Stimulated activated CD4-positive, alpha-beta T cell treated with anti-CD3 and anti-CD28 coated beads, Interleukin-12 subunit alpha, Interleukin-12 subunit beta, amount 100 ng/mL, for 4 hours (primary cell): ENCODE measurements around the gene EPHA10.
A peak's percentile ranks its signal among the peaks of the same experiment; 100 is the strongest.
"Not testable (repeated sequence)": the region's sequence is repeated elsewhere in the genome, so short reads cannot be mapped to it uniquely, and the experiment has no call there.

ENCODE experiments used
- DNase-seq: peaks from one replicate; pipeline ENCODE4 v3.0.0-alpha.2; 2020

Gene EPHA10

GRCh38 chr1:37764888-37765441 lies at the start of gene EPHA10:
Gene EPHA10 (minus strand): TSS chr1:37765120. CDS start chr1:37765066, 54 bp downstream.
- DNase-seq: no peak

DNA sequence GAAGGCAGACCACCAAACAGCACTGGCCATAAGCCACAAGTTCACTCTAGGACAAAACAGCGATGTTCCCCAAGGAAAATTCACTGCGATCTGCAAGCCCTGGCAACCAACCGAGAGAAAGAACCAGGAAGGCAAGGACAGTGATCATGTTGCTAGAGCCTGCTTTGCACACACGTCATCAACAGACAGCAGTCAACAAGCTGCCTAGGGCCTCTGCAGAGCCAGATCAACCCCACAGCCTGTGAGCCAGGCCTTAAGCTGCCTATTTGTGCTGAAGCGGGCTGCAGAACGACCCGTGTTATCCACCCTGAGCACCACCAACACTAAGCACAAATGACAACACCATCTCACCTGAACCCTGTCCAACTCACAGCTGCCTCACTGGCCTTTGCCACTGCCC lies 49.3 kb upstream of the EPHA10 start:
- no peak for DNase-seq

DNA sequence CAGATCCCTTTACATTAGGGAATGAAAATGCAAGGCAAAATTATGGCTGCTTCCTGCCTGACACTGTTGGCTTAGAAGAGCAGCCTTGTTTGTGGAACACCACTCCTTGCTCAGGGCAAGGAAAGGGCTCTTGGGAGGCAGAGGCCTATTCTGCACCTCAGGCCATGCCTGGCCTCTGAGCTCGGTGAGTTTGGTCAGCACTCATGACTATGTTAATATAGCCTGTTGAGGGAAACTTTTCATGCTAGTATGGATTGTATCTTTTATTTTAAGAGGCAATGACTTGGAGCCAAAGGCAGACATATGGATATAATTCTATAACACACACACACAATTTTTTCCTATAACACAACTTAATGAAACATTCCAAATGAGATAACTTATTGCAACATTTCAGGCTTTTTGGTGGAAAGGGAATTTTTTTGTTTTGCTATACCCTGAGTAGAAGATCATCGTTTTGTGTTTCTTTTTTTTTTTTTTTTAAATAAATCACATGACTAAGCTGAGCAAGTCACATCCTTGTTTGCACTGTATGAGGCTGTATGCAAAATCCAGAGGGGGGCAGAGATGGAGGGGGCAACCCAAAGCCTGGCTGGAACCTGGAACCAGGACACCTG lies 48.7 kb upstream of the EPHA10 start:
- DNase-seq: no peak

GRCh38 chr1:37811027-37811655 lies 46.2 kb upstream of the EPHA10 start:
- peak; percentile 58 for DNase-seq

DNA sequence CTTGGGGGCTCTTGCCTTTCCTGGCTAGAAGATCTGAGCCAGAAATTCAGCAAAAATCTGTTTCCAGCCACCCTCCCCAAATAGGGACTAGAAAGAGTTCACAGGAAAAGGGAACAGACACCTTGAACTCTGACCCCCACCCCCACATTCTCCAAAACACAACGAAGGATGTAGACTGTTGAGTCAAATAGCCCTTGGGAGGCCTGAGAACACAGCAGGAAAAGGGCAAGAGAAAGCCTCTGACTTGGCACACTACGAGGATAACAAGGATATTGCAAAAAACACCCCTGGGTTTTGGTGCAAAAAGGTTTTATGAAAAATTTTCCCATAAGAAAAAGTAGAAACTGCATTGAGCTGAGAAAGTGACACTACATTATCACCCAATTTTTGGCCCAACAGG lies 45.0 kb upstream of the EPHA10 start:
- no peak for DNase-seq

DNA sequence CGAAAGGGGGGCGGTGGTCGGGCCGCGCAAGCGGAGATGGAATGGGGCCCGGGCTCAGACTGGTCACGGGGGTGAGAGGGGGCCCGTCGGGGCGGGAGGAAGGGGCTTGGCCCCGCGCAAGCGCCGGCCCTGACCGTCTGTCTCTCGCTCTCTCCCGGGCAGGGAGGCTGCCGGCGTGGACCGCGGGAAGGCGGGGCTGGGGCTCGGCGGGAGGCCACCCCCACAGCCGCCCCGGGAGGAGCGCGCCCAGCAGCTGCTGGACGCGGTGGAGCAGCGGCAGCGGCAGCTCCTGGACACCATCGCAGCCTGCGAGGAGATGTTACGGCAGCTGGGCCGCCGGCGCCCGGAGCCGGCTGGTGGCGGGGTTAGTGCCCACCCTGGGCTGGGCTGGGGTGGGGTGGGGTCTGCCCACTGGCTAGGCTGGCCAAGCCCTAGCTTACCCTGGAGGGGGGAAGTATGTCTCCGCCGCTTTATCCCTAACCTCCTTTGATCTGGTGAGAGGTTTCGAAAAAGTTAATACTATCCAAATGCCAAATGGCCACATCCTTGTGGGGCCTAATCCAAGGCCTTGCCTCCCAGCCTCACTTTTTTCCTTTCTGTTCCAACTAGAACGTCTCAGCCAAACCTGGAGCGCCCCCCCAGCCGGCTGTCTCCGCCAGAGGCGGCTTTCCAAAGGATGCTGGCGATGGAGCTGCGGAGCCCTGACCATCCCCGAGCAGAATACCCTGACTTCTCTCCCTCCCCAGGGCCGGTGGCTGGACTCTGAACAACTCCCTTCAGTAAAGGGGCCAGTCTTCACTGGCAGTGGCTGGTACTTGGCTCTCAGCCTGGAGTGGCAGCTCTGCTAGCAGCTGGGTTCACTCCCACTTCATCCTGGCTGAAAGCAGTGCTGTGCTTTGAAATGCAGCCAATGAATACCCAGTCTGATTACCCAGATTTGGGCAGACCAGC lies 43.7 kb upstream of the EPHA10 start:
- DNase-seq: peak; percentile 41

DNA sequence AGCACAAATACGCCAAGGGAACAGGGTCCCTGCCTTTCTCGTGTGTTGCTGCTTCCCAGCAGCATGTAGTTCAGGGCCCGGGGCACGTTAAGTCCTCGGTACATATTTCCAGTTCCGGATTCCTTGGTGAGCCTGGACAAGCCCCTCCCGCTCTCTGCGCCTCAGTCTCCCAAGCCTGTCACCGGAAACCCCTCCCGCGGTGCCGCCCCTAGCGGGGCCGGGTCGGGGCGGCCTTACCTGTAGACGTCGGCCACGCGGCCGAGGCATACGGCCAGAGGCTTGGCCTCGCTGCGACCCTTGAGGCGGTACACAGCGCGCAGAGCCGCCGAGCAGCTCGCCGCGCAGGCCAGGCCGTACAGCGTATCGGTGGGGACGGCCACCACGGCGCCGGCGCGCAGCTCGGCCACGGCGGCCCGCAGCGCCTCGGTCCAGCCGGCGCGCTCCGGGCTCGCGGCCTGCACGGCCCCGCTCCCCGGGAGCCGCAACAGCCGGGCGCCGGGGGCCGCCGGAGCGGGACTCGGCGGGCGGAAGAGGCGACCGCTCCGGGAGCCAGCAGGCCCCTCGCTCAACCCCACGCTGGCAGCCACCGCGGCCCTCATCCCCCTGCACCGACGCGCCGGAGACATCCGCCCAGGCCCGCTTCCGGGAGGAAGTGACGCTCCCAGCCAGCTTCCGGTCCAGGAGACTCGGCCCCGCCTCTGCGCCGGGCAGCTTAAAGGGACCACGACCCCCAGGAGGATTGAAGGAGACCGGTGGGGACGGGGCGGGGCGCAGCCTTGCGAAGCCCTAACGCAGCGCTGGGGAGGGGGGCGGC lies 42.8 kb upstream of the EPHA10 start, which contains the start of the genes C1orf122 and YRDC:
C1orf122 (plus strand) TSS at position 236 of the 814 bp plus-strand sequence. CDS start 615 bp downstream, outside the sequence.
YRDC (minus strand) TSS at position 654 of the 814 bp plus-strand sequence; CDS start at position 626, 28 bp downstream.
- peak; percentile 91 for DNase-seq

- DNase-seq: no peak
Measured at GRCh38 chr1:37807220-37807554, 42.3 kb upstream of the EPHA10 start.

- no peak for DNase-seq
Measured at GRCh38 chr1:37802439-37802838, 37.5 kb upstream of the EPHA10 start.

- DNase-seq: no peak
Measured at GRCh38 chr1:37797750-37798345, 32.9 kb upstream of the EPHA10 start.

DNA sequence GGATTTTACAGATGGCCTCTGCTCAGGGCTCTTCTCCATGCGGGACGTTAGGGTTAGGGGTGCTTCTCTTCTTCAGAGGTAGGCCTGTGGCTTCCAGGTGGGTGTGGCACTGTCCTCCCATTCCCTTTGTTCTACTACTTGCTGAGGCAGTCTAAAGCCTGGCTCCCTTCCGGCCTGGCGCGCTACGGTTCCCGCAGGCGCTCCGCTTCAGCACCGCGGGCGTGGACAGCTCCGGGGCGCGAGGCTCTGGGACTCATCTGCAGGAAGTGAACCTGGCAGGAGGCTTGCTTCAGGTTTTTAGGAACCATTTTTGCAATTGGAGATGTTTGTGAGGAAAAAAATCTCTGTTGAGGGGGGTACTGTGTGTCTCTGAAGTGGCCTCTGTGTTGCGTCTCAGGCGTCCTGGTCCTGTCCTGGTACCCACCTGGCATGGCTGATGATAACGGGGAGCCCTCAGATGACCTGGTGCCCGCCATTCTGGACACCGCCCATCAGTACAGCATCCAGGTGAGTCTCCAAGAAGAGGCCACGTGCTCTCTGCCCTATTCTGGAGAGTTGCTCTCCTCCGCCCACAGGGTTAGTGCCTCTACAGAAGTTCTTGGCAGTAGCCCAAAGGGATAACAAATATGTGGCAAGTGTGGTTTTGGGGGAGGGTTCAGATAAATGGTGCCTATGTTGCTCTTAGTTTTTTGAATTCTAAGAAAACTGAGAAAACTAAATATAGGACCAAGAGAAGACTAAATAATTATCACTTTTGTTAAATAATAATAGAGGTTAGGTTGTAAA lies 30.6 kb upstream of the EPHA10 start:
- peak; percentile 41 for DNase-seq

- no peak for DNase-seq
Measured at GRCh38 chr1:37794372-37795339, 29.7 kb upstream of the EPHA10 start.

DNA sequence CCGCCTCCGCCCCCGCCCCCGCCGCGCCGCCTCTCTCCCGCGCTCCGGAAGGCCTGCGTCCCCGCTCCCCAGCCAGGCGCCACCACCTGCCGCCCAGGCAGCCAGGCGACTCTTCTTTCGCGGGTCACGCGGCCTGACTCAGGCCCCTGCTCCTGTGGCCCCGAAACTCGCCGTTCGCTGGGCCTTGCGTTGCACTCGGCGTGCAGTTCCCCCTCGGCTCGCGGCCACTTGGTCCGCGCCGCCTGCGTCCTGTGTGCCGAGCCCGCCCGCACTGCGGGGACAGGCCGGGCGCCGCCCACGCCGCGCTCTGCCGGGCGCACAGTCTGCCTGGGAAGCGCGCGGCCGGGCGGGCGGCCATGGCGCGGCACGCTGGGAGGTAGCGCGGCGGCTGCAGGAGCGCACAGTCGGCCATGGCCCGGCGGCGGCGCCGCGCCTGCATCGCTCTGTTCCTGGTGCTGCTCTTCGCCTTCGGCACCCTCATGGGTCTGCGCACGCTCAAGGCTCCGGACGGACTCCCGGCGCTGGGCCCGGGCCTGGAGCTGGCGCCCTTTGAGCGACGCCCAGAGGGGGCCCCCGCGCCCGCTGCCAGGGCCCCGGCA lies 29.0 kb upstream of the EPHA10 start, which contains the start of gene MANEAL:
MANEAL (plus strand) TSS at position 75 of the 599 bp plus-strand sequence; CDS start at position 411, 336 bp downstream.
- peak; percentile 17 for DNase-seq

- DNase-seq: no peak
Measured at GRCh38 chr1:37792943-37793686, 28.2 kb upstream of the EPHA10 start.

DNA sequence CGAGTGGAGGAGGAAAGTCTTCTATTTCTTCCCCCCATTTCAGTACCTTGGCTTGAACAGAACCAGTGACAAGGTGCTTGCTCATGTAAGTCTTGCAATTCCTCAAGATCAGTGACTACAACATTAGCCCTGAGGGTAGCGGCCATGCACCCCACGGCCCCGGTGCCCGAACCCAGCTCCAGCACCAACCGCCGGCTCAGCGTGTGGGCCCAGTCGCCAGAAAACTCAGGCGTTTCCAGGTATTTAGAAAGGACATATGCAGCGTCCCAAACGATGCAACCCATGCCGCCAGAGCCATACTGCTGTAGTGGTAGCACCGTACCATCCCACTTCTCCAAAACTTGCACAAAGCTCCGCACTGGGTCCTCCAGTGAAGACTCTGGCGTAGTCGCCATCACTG lies 17.6 kb upstream of the EPHA10 start:
- DNase-seq: no peak

- no peak for DNase-seq
Measured at GRCh38 chr1:37778654-37779053, 13.7 kb upstream of the EPHA10 start.

- no peak for DNase-seq
Measured at GRCh38 chr1:37776946-37777516, 12.1 kb upstream of the EPHA10 start.

GRCh38 chr1:37771440-37771839 lies 6.5 kb upstream of the EPHA10 start:
- DNase-seq: not testable (repeated sequence)
